ENCODE data around the gene CANX. TPM values are rescaled to one million over a fixed set of nuclear protein-coding genes. Genes with fewer than 3 reads are reported as not detected.

CANX gene
- total RNA-seq, 1 experiment from 2014 or later: 1,434 TPM

- no peaks in the 10 kb centered on the region for H3K27me3 Mint-ChIP-seq (ENCODE audit: unreplicated experiment)
- peak within 1 kb of the TSS; percentile 89 for H3K27ac Mint-ChIP-seq (ENCODE audit: unreplicated experiment)
- peaks cover 35% of the 10 kb centered on the region for H3K4me1 Mint-ChIP-seq (ENCODE audit: low read depth, unreplicated experiment)
- H3K9me3 Mint-ChIP-seq (ENCODE audit: low read depth, unreplicated experiment): no peaks in the 10 kb centered on the region
- DNase-seq: peak; percentile 100
- H3K36me3 Mint-ChIP-seq (ENCODE audit: insufficient read depth, unreplicated experiment): peaks cover 69% of the 10 kb centered on the region
- CTCF ChIA-PET: interaction anchor here (0.7 to 1.3 kb wide), 5 partner anchors 10 to 109 kb away, joined by 3 to 4 read pairs (median 3); partner anchors contain the start of gene HNRNPH1
- no peak for TF ChIP-seq CTCF (IDR thresholded peaks at IDR 0.05; ENCODE audit: unreplicated experiment)
- H3K4me3 Mint-ChIP-seq (ENCODE audit: low read depth, unreplicated experiment): peak within 1 kb of the TSS; percentile 87
- intact Hi-C loops (cut with micrococcal nuclease; ENCODE audit: unreplicated experiment): loop anchor here (5.0 kb wide), 1 partner anchor 35 kb away; the partner anchor contains the start of gene CANX
- BruUV-seq (replicated peaks): no TSS peak
Measured at GRCh38 chr5:179732412-179732917, 33.7 kb downstream of the CANX start, which contains the start of gene MAML1. MAML1 (plus strand) TSS chr5:179732822; CDS start chr5:179733113, 291 bp downstream.

GRCh38 chr5:179732918-179733771 lies 34.4 kb downstream of the CANX start:
- H3K27ac Mint-ChIP-seq (ENCODE audit: unreplicated experiment): peak overlapping the region; percentile 89
- H3K4me3 Mint-ChIP-seq (ENCODE audit: low read depth, unreplicated experiment): peak overlapping the region; percentile 87
- no peaks in the 10 kb centered on the region for H3K9me3 Mint-ChIP-seq (ENCODE audit: low read depth, unreplicated experiment)
- TF ChIP-seq CTCF (IDR thresholded peaks at IDR 0.05; ENCODE audit: unreplicated experiment): no peak
- peaks cover 35% of the 10 kb centered on the region for H3K4me1 Mint-ChIP-seq (ENCODE audit: low read depth, unreplicated experiment)
- no TSS peak for BruUV-seq (replicated peaks)
- no peaks in the 10 kb centered on the region for H3K27me3 Mint-ChIP-seq (ENCODE audit: unreplicated experiment)
- CTCF ChIA-PET: interaction anchor here (1.1 to 1.3 kb wide), 2 partner anchors 30 to 87 kb away, joined by 3 read pairs; no protein-coding TSS in a partner anchor
- peaks cover 63% of the 10 kb centered on the region for H3K36me3 Mint-ChIP-seq (ENCODE audit: insufficient read depth, unreplicated experiment)
- intact Hi-C loops (cut with micrococcal nuclease; ENCODE audit: unreplicated experiment): loop anchor here (5.0 kb wide), 1 partner anchor 36 kb away; the partner anchor contains the start of gene CANX
- DNase-seq: peak; percentile 54

GRCh38 chr5:179733772-179734126 lies 35.0 kb downstream of the CANX start:
- Mint-ChIP-seq H3K27ac (ENCODE audit: unreplicated experiment) (peak overlapping the region; percentile 87), H3K9me3 (ENCODE audit: low read depth, unreplicated experiment) (no peaks in the 10 kb centered on the region), H3K36me3 (ENCODE audit: insufficient read depth, unreplicated experiment) (peaks cover 63% of the 10 kb centered on the region), H3K4me3 (ENCODE audit: low read depth, unreplicated experiment) (peak overlapping the region; percentile 87), H3K4me1 (ENCODE audit: low read depth, unreplicated experiment) (peaks cover 41% of the 10 kb centered on the region), H3K27me3 (ENCODE audit: unreplicated experiment) (no peaks in the 10 kb centered on the region)
- no TSS peak for BruUV-seq (replicated peaks)
- intact Hi-C loops (cut with micrococcal nuclease; ENCODE audit: unreplicated experiment): loop anchor here (5.0 kb wide), 1 partner anchor 36 kb away; the partner anchor contains the start of gene CANX
- CTCF ChIA-PET: no interaction called here
- DNase-seq: no peak
- TF ChIP-seq CTCF (IDR thresholded peaks at IDR 0.05; ENCODE audit: unreplicated experiment): no peak

GRCh38 chr5:179734536-179735164 lies 35.9 kb downstream of the CANX start:
- intact Hi-C loops (cut with micrococcal nuclease; ENCODE audit: unreplicated experiment): loop anchor here (5.0 kb wide), 1 partner anchor 37 kb away; the partner anchor contains the start of gene CANX

More at GRCh38 chr5:179734536-179735164, 35.9 kb downstream of the CANX start:
- CTCF ChIA-PET: no interaction called here
- DNase-seq: no peak
- Mint-ChIP-seq H3K27ac (ENCODE audit: unreplicated experiment) (peak overlapping the region; percentile 87), H3K4me1 (ENCODE audit: low read depth, unreplicated experiment) (peaks cover 45% of the 10 kb centered on the region), H3K9me3 (ENCODE audit: low read depth, unreplicated experiment) (no peaks in the 10 kb centered on the region), H3K27me3 (ENCODE audit: unreplicated experiment) (no peaks in the 10 kb centered on the region), H3K4me3 (ENCODE audit: low read depth, unreplicated experiment) (peak overlapping the region; percentile 87), H3K36me3 (ENCODE audit: insufficient read depth, unreplicated experiment) (peaks cover 58% of the 10 kb centered on the region)
- TF ChIP-seq CTCF (IDR thresholded peaks at IDR 0.05; ENCODE audit: unreplicated experiment): no peak
- BruUV-seq (replicated peaks): no TSS peak

Data from Calu3 (cell line).